ENCODE data around the gene GEMIN7.

DNA sequence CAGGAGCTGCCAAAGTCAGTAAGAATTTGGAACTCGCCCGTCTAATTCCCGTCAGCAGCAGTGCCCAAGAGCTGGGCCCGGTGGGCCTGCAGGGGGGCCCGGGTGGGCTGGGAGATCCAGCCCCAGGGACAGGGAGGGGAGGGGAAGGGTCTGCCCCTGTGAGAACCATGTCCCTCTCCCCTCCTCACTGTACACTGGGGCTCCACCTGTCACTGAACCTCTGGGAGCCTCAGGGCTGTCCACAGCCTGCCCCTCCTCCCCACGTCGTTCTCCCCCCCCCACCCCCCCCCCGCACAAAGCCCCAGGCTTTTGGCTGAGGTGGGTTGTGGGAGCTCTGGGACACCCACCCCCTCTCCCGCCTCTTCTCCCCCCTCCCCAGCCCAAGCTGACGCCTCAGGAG, 11.0 kb upstream of the GEMIN7 start:
- TF ChIP-seq CTCF (IDR thresholded peaks at IDR 0.05), result no peak
- no peak for TF ChIP-seq POLR2A (IDR thresholded peaks at IDR 0.05)
